HEK293 (cell line): ENCODE data around the gene KPNA5.
A peak's percentile ranks its signal among the peaks of the same experiment; 100 is the strongest.

Experiments
- CTCF ChIA-PET: fragments of 350-600 bp; formaldehyde crosslinking; extraction: SDS; loops from one replicate; lab custom pipeline; 2021; ENCODE audit warnings: antibody characterized with exemption; lab: Yijun Ruan, JAX
- POLR2A ChIA-PET: fragments of 300-600 bp; formaldehyde crosslinking; extraction: SDS; loops from one replicate; lab custom pipeline; 2020; ENCODE audit warnings: antibody characterized with exemption, inconsistent platforms; lab: Yijun Ruan, JAX
- H3K27ac ChIP-seq: fragments of 200-500 bp; sonication (Bioruptor generic); 2 replicates; pipeline ENCODE4 v1.5.1; 2014; ENCODE audit warnings: low read depth, low read length, control low read depth, inconsistent platforms; ENCODE audit errors: extremely low read depth
- H3K36me3 ChIP-seq, 2 experiments: fragments of 200-500 bp in 1 of 2; sonication (Bioruptor generic) in 1 of 2; 1 replicate in 1 of 2; 2 replicates in 1 of 2; pipeline ENCODE4 v1.5.1; 2014 to 2017; ENCODE audit warnings: inconsistent platforms in 2 of 2, low read length in 2 of 2; ENCODE audit not compliant: control insufficient read depth in 2 of 2, insufficient read depth in 1 of 2
- H3K4me1 ChIP-seq: fragments of 200-500 bp; sonication (Bioruptor generic); 2 replicates; pipeline ENCODE4 v1.5.1; 2014; ENCODE audit warnings: mild to moderate bottlenecking, low read length, inconsistent platforms; ENCODE audit not compliant: control insufficient read depth, insufficient read depth
- H3K4me3 ChIP-seq: 2 replicates; pipeline ENCODE4 v1.5.1; 2011; ENCODE audit warnings: low read depth, mild to moderate bottlenecking, control low read depth, low read length, moderate library complexity
- H3K9me3 ChIP-seq: fragments of 200-500 bp; sonication (Bioruptor generic); 2 replicates; pipeline ENCODE4 v1.5.1; 2014; ENCODE audit warnings: low read depth, low read length, inconsistent platforms; ENCODE audit not compliant: control insufficient read depth, insufficient read depth
- KLF1 ChIP-seq: fragments of 450-650 bp; formaldehyde crosslinking; IDR thresholded peaks from 2 replicates; pipeline ENCODE4 v1.5.1; 2016; ENCODE audit warnings: missing biosample characterization, missing genetic modification characterization
- MZF1 ChIP-seq: fragments of 450-650 bp; formaldehyde crosslinking; IDR thresholded peaks from 2 replicates; pipeline ENCODE4 v1.5.1; 2017; ENCODE audit warnings: missing biosample characterization, missing genetic modification characterization, borderline replicate concordance
- SCRT1 ChIP-seq: fragments of 450-650 bp; formaldehyde crosslinking; IDR thresholded peaks from 2 replicates; pipeline ENCODE4 v1.5.1; 2016; ENCODE audit warnings: missing biosample characterization, missing genetic modification characterization, borderline replicate concordance
- SP2 ChIP-seq: fragments of 450-650 bp; formaldehyde crosslinking; IDR thresholded peaks from 2 replicates; pipeline ENCODE4 v1.5.1; 2016; ENCODE audit warnings: missing biosample characterization, missing genetic modification characterization
- ZBTB20 ChIP-seq: fragments of 450-650 bp; formaldehyde crosslinking; IDR thresholded peaks from 2 replicates; pipeline ENCODE4 v1.5.1; 2016; ENCODE audit warnings: missing biosample characterization, missing genetic modification characterization
- ZBTB48 ChIP-seq: fragments of 450-650 bp; formaldehyde crosslinking; IDR thresholded peaks from 2 replicates; pipeline ENCODE4 v1.5.1; 2016; ENCODE audit warnings: missing biosample characterization, missing genetic modification characterization
- ZBTB8A ChIP-seq: fragments of 450-650 bp; formaldehyde crosslinking; IDR thresholded peaks from 2 replicates; pipeline ENCODE4 v1.5.1; 2016; ENCODE audit warnings: missing biosample characterization, missing genetic modification characterization
- ZNF121 ChIP-seq: fragments of 450-650 bp; formaldehyde crosslinking; IDR thresholded peaks from 2 replicates; pipeline ENCODE4 v1.5.1; 2016; ENCODE audit warnings: missing biosample characterization, missing genetic modification characterization
- ZNF175 ChIP-seq: fragments of 450-650 bp; formaldehyde crosslinking; IDR thresholded peaks from 2 replicates; pipeline ENCODE4 v1.5.1; 2016; ENCODE audit warnings: missing biosample characterization, missing genetic modification characterization
- ZNF221 ChIP-seq: fragments of 450-650 bp; formaldehyde crosslinking; IDR thresholded peaks from 2 replicates; pipeline ENCODE4 v1.5.1; 2017; ENCODE audit warnings: missing biosample characterization, missing genetic modification characterization, borderline replicate concordance
- ZNF335 ChIP-seq: fragments of 450-650 bp; formaldehyde crosslinking; conservative IDR thresholded peaks from 2 replicates; pipeline ENCODE4 v1.5.1; 2016; ENCODE audit warnings: missing biosample characterization, missing genetic modification characterization
- ZNF514 ChIP-seq: fragments of 450-650 bp; formaldehyde crosslinking; IDR thresholded peaks from 2 replicates; pipeline ENCODE4 v1.5.1; 2016; ENCODE audit warnings: missing biosample characterization, missing genetic modification characterization
- ZNF558 ChIP-seq: fragments of 450-650 bp; formaldehyde crosslinking; IDR thresholded peaks from 2 replicates; pipeline ENCODE4 v1.5.1; 2016; ENCODE audit warnings: missing biosample characterization, missing genetic modification characterization
- ZNF623 ChIP-seq: fragments of 450-650 bp; formaldehyde crosslinking; IDR thresholded peaks from 2 replicates; pipeline ENCODE4 v1.5.1; 2016; ENCODE audit warnings: missing biosample characterization, missing genetic modification characterization
- ZNF626 ChIP-seq: fragments of 450-650 bp; sonication (Bioruptor Pico); formaldehyde crosslinking; IDR thresholded peaks from 2 replicates; pipeline ENCODE4 v1.5.1; 2018; ENCODE audit warnings: missing biosample characterization, missing genetic modification characterization, inconsistent platforms
- ZNF654 ChIP-seq: fragments of 450-650 bp; formaldehyde crosslinking; IDR thresholded peaks from 2 replicates; pipeline ENCODE4 v1.5.1; 2016; ENCODE audit warnings: low read depth, missing biosample characterization, missing genetic modification characterization
- ZSCAN16 ChIP-seq: fragments of 450-650 bp; formaldehyde crosslinking; IDR thresholded peaks from 2 replicates; pipeline ENCODE4 v1.5.1; 2016; ENCODE audit warnings: missing biosample characterization, missing genetic modification characterization
- TF ChIP-seq, protein P1 (sequence below): fragments of 450-650 bp; formaldehyde crosslinking; IDR thresholded peaks from 2 replicates; pipeline ENCODE4 v1.5.1; 2016; ENCODE audit warnings: missing biosample characterization, missing genetic modification characterization
- TF ChIP-seq, protein P2 (sequence below): fragments of 450-650 bp; formaldehyde crosslinking; IDR thresholded peaks from 2 replicates; pipeline ENCODE4 v1.5.1; 2016; ENCODE audit warnings: missing biosample characterization, missing genetic modification characterization
- TF ChIP-seq, protein P3 (sequence below): fragments of 450-650 bp; formaldehyde crosslinking; IDR thresholded peaks from 2 replicates; pipeline ENCODE4 v1.5.1; 2016; ENCODE audit warnings: missing biosample characterization, missing genetic modification characterization
- TF ChIP-seq, protein P4 (sequence below): fragments of 450-650 bp; formaldehyde crosslinking; IDR thresholded peaks from 2 replicates; pipeline ENCODE4 v1.5.1; 2016; ENCODE audit warnings: missing biosample characterization, missing genetic modification characterization
- TF ChIP-seq, protein P5 (sequence below): fragments of 450-650 bp; formaldehyde crosslinking; conservative IDR thresholded peaks from 2 replicates; pipeline ENCODE4 v1.5.1; 2016; ENCODE audit warnings: low read depth, missing biosample characterization, missing genetic modification characterization
- TF ChIP-seq, protein P6 (sequence below): sonication (generic); formaldehyde crosslinking; IDR thresholded peaks from 2 replicates; pipeline ENCODE4 v1.8.1; 2022; ENCODE audit warnings: mild to moderate bottlenecking, moderate library complexity, missing genetic modification reagents

KPNA5 gene

DNA sequence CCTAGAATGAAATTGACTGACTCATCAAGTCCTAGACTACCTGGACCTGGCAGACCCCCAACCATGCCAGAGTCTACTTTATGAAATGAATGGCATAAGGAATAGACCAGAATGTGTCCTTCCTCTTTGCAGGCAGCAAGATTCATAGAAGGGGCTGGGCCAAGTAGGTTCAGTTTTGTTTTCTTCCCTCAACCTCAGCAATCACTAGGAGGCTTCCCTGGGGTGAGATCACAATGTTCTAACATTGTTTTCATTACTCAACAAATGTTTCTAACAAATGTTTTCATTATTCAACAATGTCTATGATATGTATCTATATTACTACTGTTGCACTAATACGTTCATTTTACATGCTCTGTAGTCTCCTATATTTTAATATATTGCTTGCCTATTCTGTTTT is 92.9 kb downstream of the KPNA5 start:
- no peaks in the 10 kb centered on the region for H3K4me1 ChIP-seq
- TF ChIP-seq ZNF623 (tag by site-specific recombination) (no peak), ZBTB8A (tag by site-specific recombination) (no peak), ZNF626 (tag by site-specific recombination) (no peak), ZNF175 (tag by site-specific recombination) (no peak), SCRT1 (tag by site-specific recombination) (no peak), ZNF121 (no peak), ZNF514 (no peak)
- TF ChIP-seq, protein P1, sequence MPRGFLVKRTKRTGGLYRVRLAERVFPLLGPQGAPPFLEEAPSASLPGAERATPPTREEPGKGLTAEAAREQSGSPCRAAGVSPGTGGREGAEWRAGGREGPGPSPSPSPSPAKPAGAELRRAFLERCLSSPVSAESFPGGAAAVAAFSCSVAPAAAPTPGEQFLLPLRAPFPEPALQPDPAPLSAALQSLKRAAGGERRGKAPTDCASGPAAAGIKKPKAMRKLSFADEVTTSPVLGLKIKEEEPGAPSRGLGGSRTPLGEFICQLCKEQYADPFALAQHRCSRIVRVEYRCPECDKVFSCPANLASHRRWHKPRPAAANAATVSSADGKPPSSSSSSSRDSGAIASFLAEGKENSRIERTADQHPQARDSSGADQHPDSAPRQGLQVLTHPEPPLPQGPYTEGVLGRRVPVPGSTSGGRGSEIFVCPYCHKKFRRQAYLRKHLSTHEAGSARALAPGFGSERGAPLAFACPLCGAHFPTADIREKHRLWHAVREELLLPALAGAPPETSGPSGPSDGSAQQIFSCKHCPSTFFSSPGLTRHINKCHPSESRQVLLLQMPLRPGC: no peak
- TF ChIP-seq, protein P2, sequence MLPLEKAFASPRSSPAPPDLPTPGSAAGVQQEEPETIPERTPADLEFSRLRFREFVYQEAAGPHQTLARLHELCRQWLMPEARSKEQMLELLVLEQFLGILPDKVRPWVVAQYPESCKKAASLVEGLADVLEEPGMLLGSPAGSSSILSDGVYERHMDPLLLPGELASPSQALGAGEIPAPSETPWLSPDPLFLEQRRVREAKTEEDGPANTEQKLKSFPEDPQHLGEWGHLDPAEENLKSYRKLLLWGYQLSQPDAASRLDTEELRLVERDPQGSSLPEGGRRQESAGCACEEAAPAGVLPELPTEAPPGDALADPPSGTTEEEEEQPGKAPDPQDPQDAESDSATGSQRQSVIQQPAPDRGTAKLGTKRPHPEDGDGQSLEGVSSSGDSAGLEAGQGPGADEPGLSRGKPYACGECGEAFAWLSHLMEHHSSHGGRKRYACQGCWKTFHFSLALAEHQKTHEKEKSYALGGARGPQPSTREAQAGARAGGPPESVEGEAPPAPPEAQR: no peak
- TF ChIP-seq, protein P3, sequence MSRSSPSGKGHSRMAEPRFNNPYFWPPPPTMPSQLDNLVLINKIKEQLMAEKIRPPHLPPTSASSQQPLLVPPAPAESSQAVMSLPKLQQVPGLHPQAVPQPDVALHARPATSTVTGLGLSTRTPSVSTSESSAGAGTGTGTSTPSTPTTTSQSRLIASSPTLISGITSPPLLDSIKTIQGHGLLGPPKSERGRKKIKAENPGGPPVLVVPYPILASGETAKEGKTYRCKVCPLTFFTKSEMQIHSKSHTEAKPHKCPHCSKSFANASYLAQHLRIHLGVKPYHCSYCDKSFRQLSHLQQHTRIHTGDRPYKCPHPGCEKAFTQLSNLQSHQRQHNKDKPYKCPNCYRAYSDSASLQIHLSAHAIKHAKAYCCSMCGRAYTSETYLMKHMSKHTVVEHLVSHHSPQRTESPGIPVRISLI: no peak
- ChIA-PET CTCF (interaction anchor here (0.6 kb wide), 2 partner anchors 62 to 196 kb away, joined by 3 to 5 read pairs; no protein-coding TSS in a partner anchor), POLR2A (no interaction called here)
- no peak overlapping the region for H3K4me3 ChIP-seq
- H3K27ac ChIP-seq: no peak overlapping the region
- H3K36me3 ChIP-seq: no peaks in the 10 kb centered on the region
- H3K9me3 ChIP-seq: no peaks in the 10 kb centered on the region

DNA sequence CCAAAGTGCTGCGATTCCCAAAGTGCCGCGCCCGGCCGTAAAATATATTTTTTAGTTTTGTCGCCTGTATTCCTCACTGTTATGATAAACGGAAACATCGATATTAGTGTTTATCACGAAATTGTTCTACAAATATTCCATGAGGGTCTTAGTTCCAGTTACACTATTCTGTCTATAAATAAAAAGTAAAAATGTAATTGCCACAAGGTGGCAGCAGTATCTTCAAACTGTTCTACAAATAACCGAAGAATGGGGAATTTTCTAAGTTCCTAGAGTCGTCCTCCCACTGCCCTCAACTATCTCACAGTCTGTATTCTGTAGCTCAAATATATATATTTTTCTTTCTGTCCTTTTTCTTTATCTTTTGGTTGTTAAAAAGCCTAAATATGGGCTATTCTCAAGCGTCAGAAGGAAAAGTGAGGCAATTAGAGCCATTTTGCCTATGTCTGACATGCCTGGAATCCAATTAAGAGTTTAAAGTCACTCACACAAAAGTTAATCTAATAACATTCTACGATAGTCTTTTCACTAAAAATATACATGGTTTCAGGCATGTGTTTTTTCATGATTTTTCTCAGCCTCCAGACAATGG is 98.7 kb downstream of the KPNA5 start:
- Histone ChIP-seq H3K4me1 (no peaks in the 10 kb centered on the region), H3K4me3 (no peak overlapping the region), H3K9me3 (no peaks in the 10 kb centered on the region), H3K36me3 (no peaks in the 10 kb centered on the region), H3K27ac (no peak overlapping the region)
- CTCF ChIA-PET: interaction anchor here (0.6 to 3.1 kb wide), 16 partner anchors 12 to 1024 kb away, joined by 3 to 50 read pairs (median 4); partner anchors contain the start of gene FAM162B
- POLR2A ChIA-PET: no interaction called here
- peak; percentile 27; the same call in 1 of the 2 replicates for TF ChIP-seq MZF1 (tag by site-specific recombination)
- TF ChIP-seq ZNF335: peak; percentile 54; the same call in 1 of the 2 replicates
- TF ChIP-seq, protein P4, sequence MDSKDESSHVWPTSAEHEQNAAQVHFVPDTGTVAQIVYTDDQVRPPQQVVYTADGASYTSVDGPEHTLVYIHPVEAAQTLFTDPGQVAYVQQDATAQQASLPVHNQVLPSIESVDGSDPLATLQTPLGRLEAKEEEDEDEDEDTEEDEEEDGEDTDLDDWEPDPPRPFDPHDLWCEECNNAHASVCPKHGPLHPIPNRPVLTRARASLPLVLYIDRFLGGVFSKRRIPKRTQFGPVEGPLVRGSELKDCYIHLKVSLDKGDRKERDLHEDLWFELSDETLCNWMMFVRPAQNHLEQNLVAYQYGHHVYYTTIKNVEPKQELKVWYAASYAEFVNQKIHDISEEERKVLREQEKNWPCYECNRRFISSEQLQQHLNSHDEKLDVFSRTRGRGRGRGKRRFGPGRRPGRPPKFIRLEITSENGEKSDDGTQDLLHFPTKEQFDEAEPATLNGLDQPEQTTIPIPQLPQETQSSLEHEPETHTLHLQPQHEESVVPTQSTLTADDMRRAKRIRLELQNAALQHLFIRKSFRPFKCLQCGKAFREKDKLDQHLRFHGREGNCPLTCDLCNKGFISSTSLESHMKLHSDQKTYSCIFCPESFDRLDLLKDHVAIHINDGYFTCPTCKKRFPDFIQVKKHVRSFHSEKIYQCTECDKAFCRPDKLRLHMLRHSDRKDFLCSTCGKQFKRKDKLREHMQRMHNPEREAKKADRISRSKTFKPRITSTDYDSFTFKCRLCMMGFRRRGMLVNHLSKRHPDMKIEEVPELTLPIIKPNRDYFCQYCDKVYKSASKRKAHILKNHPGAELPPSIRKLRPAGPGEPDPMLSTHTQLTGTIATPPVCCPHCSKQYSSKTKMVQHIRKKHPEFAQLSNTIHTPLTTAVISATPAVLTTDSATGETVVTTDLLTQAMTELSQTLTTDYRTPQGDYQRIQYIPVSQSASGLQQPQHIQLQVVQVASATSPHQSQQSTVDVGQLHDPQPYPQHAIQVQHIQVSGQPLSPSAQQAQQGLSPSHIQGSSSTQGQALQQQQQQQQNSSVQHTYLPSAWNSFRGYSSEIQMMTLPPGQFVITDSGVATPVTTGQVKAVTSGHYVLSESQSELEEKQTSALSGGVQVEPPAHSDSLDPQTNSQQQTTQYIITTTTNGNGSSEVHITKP (tag by site-specific recombination): no peak
- no peak for TF ChIP-seq ZSCAN16 (tag by site-specific recombination)
- no peak for TF ChIP-seq ZNF221 (tag by site-specific recombination)
- TF ChIP-seq ZNF654 (tag by site-specific recombination): peak; percentile 42
- no peak for TF ChIP-seq ZNF558 (tag by site-specific recombination)
- TF ChIP-seq, protein P5, sequence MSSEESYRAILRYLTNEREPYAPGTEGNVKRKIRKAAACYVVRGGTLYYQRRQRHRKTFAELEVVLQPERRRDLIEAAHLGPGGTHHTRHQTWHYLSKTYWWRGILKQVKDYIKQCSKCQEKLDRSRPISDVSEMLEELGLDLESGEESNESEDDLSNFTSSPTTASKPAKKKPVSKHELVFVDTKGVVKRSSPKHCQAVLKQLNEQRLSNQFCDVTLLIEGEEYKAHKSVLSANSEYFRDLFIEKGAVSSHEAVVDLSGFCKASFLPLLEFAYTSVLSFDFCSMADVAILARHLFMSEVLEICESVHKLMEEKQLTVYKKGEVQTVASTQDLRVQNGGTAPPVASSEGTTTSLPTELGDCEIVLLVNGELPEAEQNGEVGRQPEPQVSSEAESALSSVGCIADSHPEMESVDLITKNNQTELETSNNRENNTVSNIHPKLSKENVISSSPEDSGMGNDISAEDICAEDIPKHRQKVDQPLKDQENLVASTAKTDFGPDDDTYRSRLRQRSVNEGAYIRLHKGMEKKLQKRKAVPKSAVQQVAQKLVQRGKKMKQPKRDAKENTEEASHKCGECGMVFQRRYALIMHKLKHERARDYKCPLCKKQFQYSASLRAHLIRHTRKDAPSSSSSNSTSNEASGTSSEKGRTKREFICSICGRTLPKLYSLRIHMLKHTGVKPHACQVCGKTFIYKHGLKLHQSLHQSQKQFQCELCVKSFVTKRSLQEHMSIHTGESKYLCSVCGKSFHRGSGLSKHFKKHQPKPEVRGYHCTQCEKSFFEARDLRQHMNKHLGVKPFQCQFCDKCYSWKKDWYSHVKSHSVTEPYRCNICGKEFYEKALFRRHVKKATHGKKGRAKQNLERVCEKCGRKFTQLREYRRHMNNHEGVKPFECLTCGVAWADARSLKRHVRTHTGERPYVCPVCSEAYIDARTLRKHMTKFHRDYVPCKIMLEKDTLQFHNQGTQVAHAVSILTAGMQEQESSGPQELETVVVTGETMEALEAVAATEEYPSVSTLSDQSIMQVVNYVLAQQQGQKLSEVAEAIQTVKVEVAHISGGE (tag by site-specific recombination): no peak
- TF ChIP-seq, protein P6, sequence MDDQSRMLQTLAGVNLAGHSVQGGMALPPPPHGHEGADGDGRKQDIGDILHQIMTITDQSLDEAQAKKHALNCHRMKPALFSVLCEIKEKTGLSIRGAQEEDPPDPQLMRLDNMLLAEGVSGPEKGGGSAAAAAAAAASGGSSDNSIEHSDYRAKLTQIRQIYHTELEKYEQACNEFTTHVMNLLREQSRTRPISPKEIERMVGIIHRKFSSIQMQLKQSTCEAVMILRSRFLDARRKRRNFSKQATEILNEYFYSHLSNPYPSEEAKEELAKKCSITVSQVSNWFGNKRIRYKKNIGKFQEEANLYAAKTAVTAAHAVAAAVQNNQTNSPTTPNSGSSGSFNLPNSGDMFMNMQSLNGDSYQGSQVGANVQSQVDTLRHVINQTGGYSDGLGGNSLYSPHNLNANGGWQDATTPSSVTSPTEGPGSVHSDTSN (CRISPR knock-in tag): no peak
- no peak for TF ChIP-seq ZBTB48 (tag by site-specific recombination)
- no peak for TF ChIP-seq KLF1 (tag by site-specific recombination)
- no peak for TF ChIP-seq ZBTB20 (tag by site-specific recombination)
- no peak for TF ChIP-seq SP2
